GM19351 (cell line): ENCODE data around the gene NLGN1.

Source experiments
- ATAC-seq: cut with Tn5 transposase; IDR thresholded peaks from one replicate; pipeline ENCODE4 v1.9.1; 2021; ENCODE audit warnings: mild to moderate bottlenecking, moderate library complexity; ENCODE audit not compliant: unreplicated experiment

Gene NLGN1

GRCh38 chr3:174046311-174046710, 648.8 kb downstream of the NLGN1 start:
- no peak for ATAC-seq

GRCh38 chr3:174049472-174049871, 651.9 kb downstream of the NLGN1 start:
- ATAC-seq: no peak

- ATAC-seq: no peak
Observed at GRCh38 chr3:174051191-174051590, 653.6 kb downstream of the NLGN1 start.

GRCh38 chr3:174058804-174059203, 661.3 kb downstream of the NLGN1 start:
- ATAC-seq: no peak

- ATAC-seq: no peak
Observed at GRCh38 chr3:174060431-174060830, 662.9 kb downstream of the NLGN1 start.

- no peak for ATAC-seq
Observed at GRCh38 chr3:174061162-174061561, 663.6 kb downstream of the NLGN1 start.

GRCh38 chr3:174061731-174062130, 664.2 kb downstream of the NLGN1 start:
- ATAC-seq: no peak

GRCh38 chr3:174062923-174063322, 665.4 kb downstream of the NLGN1 start:
- no peak for ATAC-seq

GRCh38 chr3:174068035-174068434, 670.5 kb downstream of the NLGN1 start:
- ATAC-seq: no peak

GRCh38 chr3:174072675-174073074, 675.1 kb downstream of the NLGN1 start:
- no peak for ATAC-seq

- ATAC-seq: no peak
Observed at GRCh38 chr3:174083706-174084105, 686.2 kb downstream of the NLGN1 start.

- no peak for ATAC-seq
Observed at GRCh38 chr3:174089592-174089991, 692.0 kb downstream of the NLGN1 start.

GRCh38 chr3:174094669-174095068, 697.1 kb downstream of the NLGN1 start:
- no peak for ATAC-seq

GRCh38 chr3:174097686-174098085, 700.1 kb downstream of the NLGN1 start:
- no peak for ATAC-seq

GRCh38 chr3:174098746-174099145, 701.2 kb downstream of the NLGN1 start:
- ATAC-seq: no peak

GRCh38 chr3:174099724-174100123, 702.2 kb downstream of the NLGN1 start:
- ATAC-seq: no peak

- no peak for ATAC-seq
Observed at GRCh38 chr3:174100744-174101143, 703.2 kb downstream of the NLGN1 start.

GRCh38 chr3:174101244-174101643, 703.7 kb downstream of the NLGN1 start:
- peak; percentile 84 for ATAC-seq

- ATAC-seq: no peak
Observed at GRCh38 chr3:174102274-174102673, 704.7 kb downstream of the NLGN1 start.

GRCh38 chr3:174102866-174103265, 705.3 kb downstream of the NLGN1 start:
- no peak for ATAC-seq

GRCh38 chr3:174110761-174111160, 713.2 kb downstream of the NLGN1 start:
- ATAC-seq: no peak

- ATAC-seq: no peak
Observed at GRCh38 chr3:174111776-174112175, 714.2 kb downstream of the NLGN1 start.

- ATAC-seq: no peak
Observed at GRCh38 chr3:174116421-174116820, 718.9 kb downstream of the NLGN1 start.

GRCh38 chr3:174120997-174121396, 723.5 kb downstream of the NLGN1 start:
- no peak for ATAC-seq
